Lower leg skin (tissue), 3 donors: ENCODE data around the gene KAZN.

ENCODE experiments used
- POLR2A ChIP-seq, 2 donors: fragments of 450-650 bp; IDR thresholded peaks; one replicate each; pipeline ENCODE4 v1.6.1; 2016 to 2017; ENCODE audit warnings: antibody characterized with exemption in 2 of 2, mild to moderate bottlenecking in 1 of 2, moderate library complexity in 1 of 2
- TF ChIP-seq, protein P1 (sequence below), 3 donors: fragments of 450-650 bp; IDR thresholded peaks; one replicate each; pipeline ENCODE4 v1.5.1; 2016; ENCODE audit warnings: antibody characterized with exemption in 3 of 3, mild to moderate bottlenecking in 3 of 3, moderate library complexity in 2 of 3

- no peak for TF ChIP-seq POLR2A (IDR thresholded peaks at IDR 0.05)
- TF ChIP-seq, protein P1, sequence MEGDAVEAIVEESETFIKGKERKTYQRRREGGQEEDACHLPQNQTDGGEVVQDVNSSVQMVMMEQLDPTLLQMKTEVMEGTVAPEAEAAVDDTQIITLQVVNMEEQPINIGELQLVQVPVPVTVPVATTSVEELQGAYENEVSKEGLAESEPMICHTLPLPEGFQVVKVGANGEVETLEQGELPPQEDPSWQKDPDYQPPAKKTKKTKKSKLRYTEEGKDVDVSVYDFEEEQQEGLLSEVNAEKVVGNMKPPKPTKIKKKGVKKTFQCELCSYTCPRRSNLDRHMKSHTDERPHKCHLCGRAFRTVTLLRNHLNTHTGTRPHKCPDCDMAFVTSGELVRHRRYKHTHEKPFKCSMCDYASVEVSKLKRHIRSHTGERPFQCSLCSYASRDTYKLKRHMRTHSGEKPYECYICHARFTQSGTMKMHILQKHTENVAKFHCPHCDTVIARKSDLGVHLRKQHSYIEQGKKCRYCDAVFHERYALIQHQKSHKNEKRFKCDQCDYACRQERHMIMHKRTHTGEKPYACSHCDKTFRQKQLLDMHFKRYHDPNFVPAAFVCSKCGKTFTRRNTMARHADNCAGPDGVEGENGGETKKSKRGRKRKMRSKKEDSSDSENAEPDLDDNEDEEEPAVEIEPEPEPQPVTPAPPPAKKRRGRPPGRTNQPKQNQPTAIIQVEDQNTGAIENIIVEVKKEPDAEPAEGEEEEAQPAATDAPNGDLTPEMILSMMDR (IDR thresholded peaks at IDR 0.05) = no peak
Observed at GRCh38 chr1:14697353-14697752, 98.9 kb downstream of the KAZN start.
